Measurements from ENCODE around the gene DAZAP1.

DNA sequence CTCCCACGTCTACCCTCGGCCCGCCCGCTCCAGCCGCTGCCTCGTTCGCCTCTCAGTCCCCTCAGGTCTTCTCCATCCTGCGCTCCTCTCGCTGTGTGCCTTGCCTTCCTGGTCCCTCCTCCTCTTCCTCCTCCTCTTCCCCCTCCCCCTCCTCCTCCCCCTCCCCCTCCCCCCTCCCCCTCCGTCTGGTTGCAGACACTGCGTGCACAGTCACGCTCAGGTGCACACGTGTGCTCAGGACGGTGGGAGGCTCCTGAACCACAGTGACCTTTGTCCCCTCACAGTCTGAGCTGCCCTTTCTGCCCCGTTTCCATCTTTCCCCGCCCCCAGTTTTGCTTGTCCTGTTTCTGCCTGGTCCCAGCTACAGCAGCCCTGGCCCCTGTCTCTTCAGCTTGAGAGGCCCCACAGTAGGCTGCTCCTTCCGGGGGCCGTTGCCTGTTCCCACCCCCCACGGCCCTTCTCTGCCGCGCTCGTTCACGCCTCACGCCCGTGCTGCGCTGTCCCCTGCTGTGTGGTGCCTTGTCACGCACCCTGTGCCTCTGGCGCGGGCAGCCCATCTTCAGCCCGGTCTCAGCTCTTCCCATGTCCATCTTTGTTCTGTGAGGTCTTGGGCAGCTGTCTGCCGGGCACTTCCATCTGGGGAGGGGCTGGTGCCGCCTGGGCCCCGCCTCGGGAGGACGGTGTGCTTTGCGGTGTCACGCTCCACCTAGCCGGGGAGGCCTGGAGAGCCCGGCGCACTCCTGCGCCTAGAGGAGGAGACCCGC lies 17.0 kb downstream of the DAZAP1 start:
- TF ChIP-seq CTCF (IDR thresholded peaks at IDR 0.05) (no peak), POLR2A (IDR thresholded peaks at IDR 0.05) (no peak)
